Panc1 (cell line): ENCODE measurements around the gene CASR. TPM values are rescaled to one million over a fixed set of nuclear protein-coding genes. Genes with fewer than 3 reads are reported as not detected.
"Not testable (repeated sequence)": the region's sequence is repeated elsewhere in the genome, so short reads cannot be mapped to it uniquely, and the experiment has no call there.

Experiments
- ATAC-seq: fragments of 200-7000 bp; cut with Tn5 transposase; 2 replicates; pipeline ENCODE4 v1.9.1; 2020; ENCODE audit warnings: mild to moderate bottlenecking, moderate library complexity
- BruUV-seq: library from RNA; stranded (reverse); fragments of 400-500 nt; replicated peaks from 2 replicates; lab custom pipeline; 2021; lab: Mats Ljungman, UMichigan
- CTCF ChIA-PET: fragments of 300-600 bp; sonication (Branson Sonifier 250); formaldehyde crosslinking; loops from one replicate; lab custom pipeline; 2022; ENCODE audit warnings: antibody characterized with exemption; lab: Charles Lee
- POLR2A ChIA-PET: fragments of 300-600 bp; sonication (Branson Sonifier 250); formaldehyde crosslinking; loops from one replicate; lab custom pipeline; 2022; ENCODE audit warnings: antibody characterized with exemption; lab: Charles Lee
- DNase-seq: peaks from one replicate; pipeline ENCODE4 v3.0.0-alpha.2; 2010; ENCODE audit warnings: low read depth, low spot score
- H3K27ac ChIP-seq: 2 replicates; pipeline ENCODE4 v1.5.1; 2011; ENCODE audit warnings: mild to moderate bottlenecking, low read length, inconsistent platforms
- H3K27me3 ChIP-seq: fragments of 200-500 bp; sonication (Bioruptor generic); 2 replicates; pipeline ENCODE4 v1.6.0; 2014; ENCODE audit warnings: low read length, inconsistent platforms; ENCODE audit not compliant: control insufficient read depth, insufficient read depth
- H3K36me3 ChIP-seq: fragments of 200-500 bp; sonication (Bioruptor generic); 2 replicates; pipeline ENCODE4 v1.5.1; 2014; ENCODE audit warnings: inconsistent platforms, mild to moderate bottlenecking, low read length, moderate library complexity; ENCODE audit not compliant: control insufficient read depth, insufficient read depth
- H3K4me1 ChIP-seq: 2 replicates; pipeline ENCODE4 v1.5.1; 2011; ENCODE audit warnings: inconsistent platforms, mild to moderate bottlenecking, low read length, moderate library complexity; ENCODE audit not compliant: control insufficient read depth, insufficient read depth
- H3K4me3 ChIP-seq, 2 experiments: 2 replicates each; pipeline ENCODE4 v1.5.1; 2011 to 2012; ENCODE audit warnings: low read depth in 2 of 2, low read length in 2 of 2, mild to moderate bottlenecking in 2 of 2, inconsistent platforms in 1 of 2, moderate library complexity in 1 of 2
- H3K9me3 ChIP-seq: fragments of 200-500 bp; sonication (Bioruptor generic); 2 replicates; pipeline ENCODE4 v1.5.1; 2014; ENCODE audit warnings: low read depth, mild to moderate bottlenecking, inconsistent platforms, low read length, moderate library complexity; ENCODE audit not compliant: control insufficient read depth, insufficient read depth
- POLR2AphosphoS5 ChIP-seq: IDR thresholded peaks from 2 replicates; pipeline ENCODE4 v1.6.1; 2012; ENCODE audit warnings: mild to moderate bottlenecking, low read depth, low read length, moderate library complexity
- SIN3A ChIP-seq: IDR thresholded peaks from 2 replicates; pipeline ENCODE4 v1.6.1; 2012; ENCODE audit warnings: low read depth, mild to moderate bottlenecking, low read length, moderate library complexity, borderline replicate concordance; ENCODE audit not compliant: insufficient read depth
- TCF7L2 ChIP-seq: IDR thresholded peaks from 2 replicates; pipeline ENCODE4 v1.6.1; 2011; ENCODE audit warnings: mild to moderate bottlenecking, low read depth, low read length, inconsistent platforms
- in situ Hi-C: cut with HindIII; loops from 2 replicates; pipeline ENCODE4 v1.10.0; 2016; ENCODE audit warnings: low sequenced_read_pairs, low pct_unique_long_range_greater_than_20kb
- intact Hi-C: fragments of 100-400 bp; cut with micrococcal nuclease; formaldehyde crosslinking; loops from one replicate; pipeline ENCODE4 v1.10.0; 2022; ENCODE audit not compliant: unreplicated experiment
- total RNA-seq: library from RNA; stranded (reverse); gene quantifications from one replicate; pipeline ENCODE4 v1.2.1, GENCODE V29; 2021; ENCODE audit not compliant: unreplicated experiment
- TF ChIP-seq, protein P1 (sequence below): fragments of 450-650 bp; IDR thresholded peaks from 2 replicates; pipeline ENCODE4 v1.5.1; 2017; ENCODE audit warnings: mild to moderate bottlenecking
- TF ChIP-seq, protein P2 (sequence below), 2 experiments: IDR thresholded peaks; 2 replicates each; pipeline ENCODE4 v1.6.1; 2011 to 2012; ENCODE audit warnings: low read depth in 2 of 2, control low read depth in 1 of 2, low read length in 1 of 2, mild to moderate bottlenecking in 1 of 2, moderate library complexity in 1 of 2; ENCODE audit not compliant: insufficient read depth in 1 of 2

CASR gene
- total RNA-seq, 1 experiment from 2014 or later, result not detected

DNA sequence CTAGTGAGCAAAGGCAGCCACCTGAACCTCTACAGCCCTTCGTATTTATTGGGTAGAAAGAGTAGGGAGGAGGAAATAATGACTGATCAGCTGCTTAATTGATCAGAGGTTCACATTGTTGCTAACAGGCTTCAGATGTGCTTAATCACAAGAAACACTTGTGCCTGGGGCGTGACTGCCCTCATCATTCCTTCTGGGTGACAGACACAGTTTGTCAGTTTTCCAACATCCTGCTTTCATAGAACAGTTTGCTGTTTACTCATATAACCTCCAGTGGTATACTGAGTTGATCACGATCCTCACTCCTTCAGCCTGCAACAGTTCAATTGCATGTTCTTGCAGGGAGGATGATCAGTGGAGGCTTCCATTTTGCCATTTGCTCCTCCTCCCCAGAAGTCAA lies 13.6 kb upstream of the CASR start:
- Histone ChIP-seq H3K27ac (no peak overlapping the region), H3K27me3 (no peaks in the 10 kb centered on the region; the same call in 1 of the 2 replicates), H3K9me3 (no peaks in the 10 kb centered on the region), H3K36me3 (no peaks in the 10 kb centered on the region), H3K4me3 (no peak overlapping the region), H3K4me1 (no peaks in the 10 kb centered on the region)
- ATAC-seq (no peak), DNase-seq (no peak)
- intact Hi-C loops (no loop called here), in situ Hi-C loops (no loop called here)
- ChIA-PET POLR2A (no interaction called here), CTCF (no interaction called here)
- no TSS peak for BruUV-seq
- TF ChIP-seq, protein P1, sequence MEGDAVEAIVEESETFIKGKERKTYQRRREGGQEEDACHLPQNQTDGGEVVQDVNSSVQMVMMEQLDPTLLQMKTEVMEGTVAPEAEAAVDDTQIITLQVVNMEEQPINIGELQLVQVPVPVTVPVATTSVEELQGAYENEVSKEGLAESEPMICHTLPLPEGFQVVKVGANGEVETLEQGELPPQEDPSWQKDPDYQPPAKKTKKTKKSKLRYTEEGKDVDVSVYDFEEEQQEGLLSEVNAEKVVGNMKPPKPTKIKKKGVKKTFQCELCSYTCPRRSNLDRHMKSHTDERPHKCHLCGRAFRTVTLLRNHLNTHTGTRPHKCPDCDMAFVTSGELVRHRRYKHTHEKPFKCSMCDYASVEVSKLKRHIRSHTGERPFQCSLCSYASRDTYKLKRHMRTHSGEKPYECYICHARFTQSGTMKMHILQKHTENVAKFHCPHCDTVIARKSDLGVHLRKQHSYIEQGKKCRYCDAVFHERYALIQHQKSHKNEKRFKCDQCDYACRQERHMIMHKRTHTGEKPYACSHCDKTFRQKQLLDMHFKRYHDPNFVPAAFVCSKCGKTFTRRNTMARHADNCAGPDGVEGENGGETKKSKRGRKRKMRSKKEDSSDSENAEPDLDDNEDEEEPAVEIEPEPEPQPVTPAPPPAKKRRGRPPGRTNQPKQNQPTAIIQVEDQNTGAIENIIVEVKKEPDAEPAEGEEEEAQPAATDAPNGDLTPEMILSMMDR, result no peak
- TF ChIP-seq SIN3A, result no peak
- no peak for TF ChIP-seq POLR2AphosphoS5
- TF ChIP-seq TCF7L2, result no peak
- TF ChIP-seq, protein P2, sequence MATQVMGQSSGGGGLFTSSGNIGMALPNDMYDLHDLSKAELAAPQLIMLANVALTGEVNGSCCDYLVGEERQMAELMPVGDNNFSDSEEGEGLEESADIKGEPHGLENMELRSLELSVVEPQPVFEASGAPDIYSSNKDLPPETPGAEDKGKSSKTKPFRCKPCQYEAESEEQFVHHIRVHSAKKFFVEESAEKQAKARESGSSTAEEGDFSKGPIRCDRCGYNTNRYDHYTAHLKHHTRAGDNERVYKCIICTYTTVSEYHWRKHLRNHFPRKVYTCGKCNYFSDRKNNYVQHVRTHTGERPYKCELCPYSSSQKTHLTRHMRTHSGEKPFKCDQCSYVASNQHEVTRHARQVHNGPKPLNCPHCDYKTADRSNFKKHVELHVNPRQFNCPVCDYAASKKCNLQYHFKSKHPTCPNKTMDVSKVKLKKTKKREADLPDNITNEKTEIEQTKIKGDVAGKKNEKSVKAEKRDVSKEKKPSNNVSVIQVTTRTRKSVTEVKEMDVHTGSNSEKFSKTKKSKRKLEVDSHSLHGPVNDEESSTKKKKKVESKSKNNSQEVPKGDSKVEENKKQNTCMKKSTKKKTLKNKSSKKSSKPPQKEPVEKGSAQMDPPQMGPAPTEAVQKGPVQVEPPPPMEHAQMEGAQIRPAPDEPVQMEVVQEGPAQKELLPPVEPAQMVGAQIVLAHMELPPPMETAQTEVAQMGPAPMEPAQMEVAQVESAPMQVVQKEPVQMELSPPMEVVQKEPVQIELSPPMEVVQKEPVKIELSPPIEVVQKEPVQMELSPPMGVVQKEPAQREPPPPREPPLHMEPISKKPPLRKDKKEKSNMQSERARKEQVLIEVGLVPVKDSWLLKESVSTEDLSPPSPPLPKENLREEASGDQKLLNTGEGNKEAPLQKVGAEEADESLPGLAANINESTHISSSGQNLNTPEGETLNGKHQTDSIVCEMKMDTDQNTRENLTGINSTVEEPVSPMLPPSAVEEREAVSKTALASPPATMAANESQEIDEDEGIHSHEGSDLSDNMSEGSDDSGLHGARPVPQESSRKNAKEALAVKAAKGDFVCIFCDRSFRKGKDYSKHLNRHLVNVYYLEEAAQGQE (IDR thresholded peaks at IDR 0.05; ENCODE audit: insufficient read depth in 1 of 2, low read depth in 2 of 2, low read length in 1 of 2), result no peak

DNA sequence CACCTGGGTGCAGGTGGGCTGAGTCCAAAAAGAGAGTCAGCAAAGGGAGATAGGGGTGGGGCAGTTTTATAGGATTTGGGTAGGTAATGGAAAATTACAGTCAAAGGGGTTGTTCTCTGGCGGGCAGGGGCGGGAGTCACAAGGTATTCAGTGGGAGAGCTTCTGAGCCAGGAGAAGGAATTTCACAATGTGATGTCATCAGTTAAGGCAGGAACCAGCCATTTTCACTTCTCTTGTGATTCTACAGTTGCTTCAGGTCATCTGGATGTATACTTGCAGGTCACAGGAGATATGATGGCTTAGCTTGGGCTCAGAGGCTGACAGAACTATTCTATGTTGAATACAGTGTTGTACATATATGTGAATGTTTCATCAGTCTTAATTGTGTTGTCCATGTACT lies 12.1 kb upstream of the CASR start:
- H3K4me3 ChIP-seq, CTCF ChIA-PET, BruUV-seq, H3K27ac ChIP-seq, H3K36me3 ChIP-seq, H3K9me3 ChIP-seq, ATAC-seq, intact Hi-C loops, H3K27me3 ChIP-seq, POLR2A ChIA-PET, in situ Hi-C loops, H3K4me1 ChIP-seq, DNase-seq: not testable (repeated sequence)

DNA sequence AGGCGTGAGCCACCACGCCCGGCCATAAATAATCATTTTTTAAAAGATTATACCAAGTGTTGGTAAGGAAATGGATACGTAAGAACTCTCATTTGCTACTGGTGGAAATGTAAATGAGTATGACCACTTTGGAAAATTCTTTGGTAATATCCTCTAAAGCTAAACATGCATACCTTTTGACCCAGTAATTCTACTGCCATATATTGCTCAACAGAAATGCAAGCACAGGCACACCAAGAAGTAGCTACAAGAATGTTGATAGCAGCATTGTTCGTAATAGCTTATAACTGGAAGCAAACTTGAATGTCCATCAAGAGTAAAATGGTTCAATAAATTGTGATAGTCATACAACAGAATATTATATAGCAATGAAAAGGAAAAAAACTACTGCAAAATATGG lies 4.8 kb upstream of the CASR start:
- CTCF ChIA-PET, result interaction anchor here (0.7 kb wide), 1 partner anchor 89 kb away, joined by 3 read pairs; no protein-coding TSS in a partner anchor
- Histone ChIP-seq H3K4me3 (no peak overlapping the region), H3K36me3 (no peaks in the 10 kb centered on the region), H3K4me1 (no peaks in the 10 kb centered on the region), H3K27ac (no peak overlapping the region), H3K9me3 (no peaks in the 10 kb centered on the region), H3K27me3 (peaks cover 20% of the 10 kb centered on the region)
- in situ Hi-C loops, result no loop called here
- BruUV-seq, result no TSS peak
- TF ChIP-seq, protein P2 (IDR thresholded peaks at IDR 0.05; ENCODE audit: insufficient read depth in 1 of 2, low read depth in 2 of 2, low read length in 1 of 2), result no peak
- no peak for TF ChIP-seq SIN3A
- TF ChIP-seq, protein P1, result no peak
- no peak for TF ChIP-seq POLR2AphosphoS5
- no peak for TF ChIP-seq TCF7L2
- intact Hi-C loops, result no loop called here
- DNase-seq (no peak), ATAC-seq (no peak)
- POLR2A ChIA-PET, result no interaction called here
